HepG2 (cell line): ENCODE measurements around the gene C3orf62. TPM values are rescaled to one million over a fixed set of nuclear protein-coding genes. Genes with fewer than 3 reads are reported as not detected.

Experiments
- BORCS8-MEF2B ChIP-seq: sonication (generic); formaldehyde crosslinking; IDR thresholded peaks from 2 replicates; pipeline ENCODE4 v1.8.0; 2022; ENCODE audit warnings: mild to moderate bottlenecking, missing genetic modification reagents
- EEA1 ChIP-seq: sonication (generic); formaldehyde crosslinking; IDR thresholded peaks from 2 replicates; pipeline ENCODE4 v1.5.1; 2020; ENCODE audit warnings: mild to moderate bottlenecking, missing genetic modification reagents, borderline replicate concordance
- FOXO4 ChIP-seq: sonication (generic); formaldehyde crosslinking; conservative IDR thresholded peaks from 2 replicates; pipeline ENCODE4 v1.8.1; 2023; ENCODE audit warnings: missing genetic modification reagents
- ZEB1 ChIP-seq: IDR thresholded peaks from 2 replicates; pipeline ENCODE4 v1.6.1; 2012; ENCODE audit warnings: mild to moderate bottlenecking, low read depth, inconsistent platforms; ENCODE audit not compliant: insufficient replicate concordance
- ZNF570 ChIP-seq: sonication (generic); formaldehyde crosslinking; IDR thresholded peaks from 2 replicates; pipeline ENCODE4 v1.4.0; 2020; ENCODE audit warnings: mild to moderate bottlenecking, missing genetic modification reagents, borderline replicate concordance
- ZNF737 ChIP-seq: sonication (generic); formaldehyde crosslinking; IDR thresholded peaks from 2 replicates; pipeline ENCODE4 v1.5.0; 2020; ENCODE audit warnings: missing genetic modification reagents, mild to moderate bottlenecking, borderline replicate concordance
- polyA plus RNA-seq, 8 experiments: library from polyadenylated mRNA; depleted of rRNA in 3 of 8; stranded (reverse) in 7 of 8; unstranded in 1 of 8; fragments of >200 nt; fragmentation: Illumina TruSeq in 4 of 8; extraction: Trizol in 4 of 8; gene quantifications; 2 replicates each; pipeline versions ENCODE4 v1.2.1 to v1.2.3, GENCODE V29; 2011 to 2016; ENCODE audit warnings: low read depth in 4 of 8, missing spikeins in 1 of 8, mixed read lengths in 1 of 8; ENCODE audit not compliant: insufficient read depth in 1 of 8
- total RNA-seq, 5 experiments: library from RNA; depleted of rRNA; stranded (reverse); fragments of >200 nt; fragmentation: Illumina TruSeq; extraction: Trizol; gene quantifications; 2 replicates each; pipeline ENCODE4 v1.2.3, GENCODE V29; 2016; ENCODE audit warnings: low read depth in 1 of 5
- TF ChIP-seq, protein P1 (sequence below): sonication (generic); formaldehyde crosslinking; IDR thresholded peaks from 2 replicates; pipeline ENCODE4 v1.5.0; 2020; ENCODE audit warnings: mild to moderate bottlenecking, missing genetic modification reagents, borderline replicate concordance
- TF ChIP-seq, protein P2 (sequence below): sonication (generic); formaldehyde crosslinking; IDR thresholded peaks from 2 replicates; pipeline ENCODE4 v1.5.1; 2020; ENCODE audit warnings: missing genetic modification reagents, mild to moderate bottlenecking, borderline replicate concordance

C3orf62 gene
- total and polyA plus RNA-seq, 2 of the 13 experiments (the other 11 are each of a cell fraction or from before 2014, with no cell fraction given) = 1.6 to 3.9 TPM

GRCh38 chr3:49266410-49267095, 10.5 kb downstream of the C3orf62 start (continued):
- TF ChIP-seq, protein P1, sequence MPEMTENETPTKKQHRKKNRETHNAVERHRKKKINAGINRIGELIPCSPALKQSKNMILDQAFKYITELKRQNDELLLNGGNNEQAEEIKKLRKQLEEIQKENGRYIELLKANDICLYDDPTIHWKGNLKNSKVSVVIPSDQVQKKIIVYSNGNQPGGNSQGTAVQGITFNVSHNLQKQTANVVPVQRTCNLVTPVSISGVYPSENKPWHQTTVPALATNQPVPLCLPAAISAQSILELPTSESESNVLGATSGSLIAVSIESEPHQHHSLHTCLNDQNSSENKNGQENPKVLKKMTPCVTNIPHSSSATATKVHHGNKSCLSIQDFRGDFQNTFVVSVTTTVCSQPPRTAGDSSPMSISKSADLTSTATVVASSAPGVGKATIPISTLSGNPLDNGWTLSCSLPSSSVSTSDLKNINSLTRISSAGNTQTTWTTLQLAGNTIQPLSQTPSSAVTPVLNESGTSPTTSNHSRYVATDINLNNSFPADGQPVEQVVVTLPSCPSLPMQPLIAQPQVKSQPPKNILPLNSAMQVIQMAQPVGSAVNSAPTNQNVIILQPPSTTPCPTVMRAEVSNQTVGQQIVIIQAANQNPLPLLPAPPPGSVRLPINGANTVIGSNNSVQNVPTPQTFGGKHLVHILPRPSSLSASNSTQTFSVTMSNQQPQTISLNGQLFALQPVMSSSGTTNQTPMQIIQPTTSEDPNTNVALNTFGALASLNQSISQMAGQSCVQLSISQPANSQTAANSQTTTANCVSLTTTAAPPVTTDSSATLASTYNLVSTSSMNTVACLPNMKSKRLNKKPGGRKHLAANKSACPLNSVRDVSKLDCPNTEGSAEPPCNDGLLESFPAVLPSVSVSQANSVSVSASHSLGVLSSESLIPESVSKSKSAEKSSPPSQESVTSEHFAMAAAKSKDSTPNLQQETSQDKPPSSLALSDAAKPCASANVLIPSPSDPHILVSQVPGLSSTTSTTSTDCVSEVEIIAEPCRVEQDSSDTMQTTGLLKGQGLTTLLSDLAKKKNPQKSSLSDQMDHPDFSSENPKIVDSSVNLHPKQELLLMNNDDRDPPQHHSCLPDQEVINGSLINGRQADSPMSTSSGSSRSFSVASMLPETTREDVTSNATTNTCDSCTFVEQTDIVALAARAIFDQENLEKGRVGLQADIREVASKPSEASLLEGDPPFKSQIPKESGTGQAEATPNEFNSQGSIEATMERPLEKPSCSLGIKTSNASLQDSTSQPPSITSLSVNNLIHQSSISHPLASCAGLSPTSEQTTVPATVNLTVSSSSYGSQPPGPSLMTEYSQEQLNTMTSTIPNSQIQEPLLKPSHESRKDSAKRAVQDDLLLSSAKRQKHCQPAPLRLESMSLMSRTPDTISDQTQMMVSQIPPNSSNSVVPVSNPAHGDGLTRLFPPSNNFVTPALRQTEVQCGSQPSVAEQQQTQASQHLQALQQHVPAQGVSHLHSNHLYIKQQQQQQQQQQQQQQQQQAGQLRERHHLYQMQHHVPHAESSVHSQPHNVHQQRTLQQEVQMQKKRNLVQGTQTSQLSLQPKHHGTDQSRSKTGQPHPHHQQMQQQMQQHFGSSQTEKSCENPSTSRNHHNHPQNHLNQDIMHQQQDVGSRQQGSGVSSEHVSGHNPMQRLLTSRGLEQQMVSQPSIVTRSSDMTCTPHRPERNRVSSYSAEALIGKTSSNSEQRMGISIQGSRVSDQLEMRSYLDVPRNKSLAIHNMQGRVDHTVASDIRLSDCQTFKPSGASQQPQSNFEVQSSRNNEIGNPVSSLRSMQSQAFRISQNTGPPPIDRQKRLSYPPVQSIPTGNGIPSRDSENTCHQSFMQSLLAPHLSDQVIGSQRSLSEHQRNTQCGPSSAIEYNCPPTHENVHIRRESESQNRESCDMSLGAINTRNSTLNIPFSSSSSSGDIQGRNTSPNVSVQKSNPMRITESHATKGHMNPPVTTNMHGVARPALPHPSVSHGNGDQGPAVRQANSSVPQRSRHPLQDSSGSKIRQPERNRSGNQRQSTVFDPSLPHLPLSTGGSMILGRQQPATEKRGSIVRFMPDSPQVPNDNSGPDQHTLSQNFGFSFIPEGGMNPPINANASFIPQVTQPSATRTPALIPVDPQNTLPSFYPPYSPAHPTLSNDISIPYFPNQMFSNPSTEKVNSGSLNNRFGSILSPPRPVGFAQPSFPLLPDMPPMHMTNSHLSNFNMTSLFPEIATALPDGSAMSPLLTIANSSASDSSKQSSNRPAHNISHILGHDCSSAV (CRISPR knock-in tag) = no peak
- TF ChIP-seq, protein P2, sequence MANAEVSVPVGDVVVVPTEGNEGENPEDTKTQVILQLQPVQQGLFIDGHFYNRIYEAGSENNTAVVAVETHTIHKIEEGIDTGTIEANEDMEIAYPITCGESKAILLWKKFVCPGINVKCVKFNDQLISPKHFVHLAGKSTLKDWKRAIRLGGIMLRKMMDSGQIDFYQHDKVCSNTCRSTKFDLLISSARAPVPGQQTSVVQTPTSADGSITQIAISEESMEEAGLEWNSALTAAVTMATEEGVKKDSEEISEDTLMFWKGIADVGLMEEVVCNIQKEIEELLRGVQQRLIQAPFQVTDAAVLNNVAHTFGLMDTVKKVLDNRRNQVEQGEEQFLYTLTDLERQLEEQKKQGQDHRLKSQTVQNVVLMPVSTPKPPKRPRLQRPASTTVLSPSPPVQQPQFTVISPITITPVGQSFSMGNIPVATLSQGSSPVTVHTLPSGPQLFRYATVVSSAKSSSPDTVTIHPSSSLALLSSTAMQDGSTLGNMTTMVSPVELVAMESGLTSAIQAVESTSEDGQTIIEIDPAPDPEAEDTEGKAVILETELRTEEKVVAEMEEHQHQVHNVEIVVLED (CRISPR knock-in tag) = no peak
- TF ChIP-seq ZNF570 (CRISPR knock-in tag) (no peak), BORCS8-MEF2B (CRISPR knock-in tag) (no peak), ZEB1 (no peak), FOXO4 (CRISPR knock-in tag) (no peak), ZNF737 (CRISPR knock-in tag) (no peak), EEA1 (CRISPR knock-in tag) (no peak)
